HG02885 (cell line): ENCODE measurements around the gene INPP5A.
"Not testable (repeated sequence)": the region's sequence is repeated elsewhere in the genome, so short reads cannot be mapped to it uniquely, and the experiment has no call there.

Source experiments
- ATAC-seq: cut with Tn5 transposase; IDR thresholded peaks from one replicate; pipeline ENCODE4 v1.9.1; 2021; ENCODE audit warnings: mild to moderate bottlenecking; ENCODE audit not compliant: unreplicated experiment, poor library complexity

The INPP5A gene

DNA sequence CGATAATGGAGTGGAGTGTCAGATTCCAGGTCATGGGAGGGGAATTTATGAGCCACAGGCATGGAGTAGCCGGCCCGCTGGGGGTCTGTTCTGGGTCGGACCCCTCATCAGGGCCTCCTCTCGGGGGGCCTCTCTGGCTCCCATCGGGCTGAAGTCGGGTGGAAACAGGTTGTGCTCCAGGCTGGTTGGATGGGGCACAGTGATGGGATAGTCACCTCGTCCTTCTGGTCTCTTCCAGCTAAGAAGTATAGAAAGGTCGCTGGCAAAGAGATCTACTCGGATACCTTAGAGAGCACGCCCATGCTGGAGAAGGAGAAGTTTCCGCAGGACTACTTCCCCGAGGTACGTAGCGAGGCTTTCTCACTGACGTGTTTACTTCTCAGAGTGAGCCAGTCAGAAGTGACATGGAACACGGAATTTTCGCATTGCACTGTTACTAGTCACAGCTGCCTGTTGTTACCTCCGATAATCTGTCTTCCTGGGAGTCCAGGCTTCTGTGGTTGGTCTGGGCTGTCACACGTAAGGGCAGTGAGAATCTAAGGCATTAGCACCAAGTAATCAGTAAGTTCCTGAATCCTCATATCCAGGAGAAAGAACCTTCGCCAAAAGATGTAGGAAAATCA, 160.1 kb downstream of the INPP5A start:
- ATAC-seq, result no peak

DNA sequence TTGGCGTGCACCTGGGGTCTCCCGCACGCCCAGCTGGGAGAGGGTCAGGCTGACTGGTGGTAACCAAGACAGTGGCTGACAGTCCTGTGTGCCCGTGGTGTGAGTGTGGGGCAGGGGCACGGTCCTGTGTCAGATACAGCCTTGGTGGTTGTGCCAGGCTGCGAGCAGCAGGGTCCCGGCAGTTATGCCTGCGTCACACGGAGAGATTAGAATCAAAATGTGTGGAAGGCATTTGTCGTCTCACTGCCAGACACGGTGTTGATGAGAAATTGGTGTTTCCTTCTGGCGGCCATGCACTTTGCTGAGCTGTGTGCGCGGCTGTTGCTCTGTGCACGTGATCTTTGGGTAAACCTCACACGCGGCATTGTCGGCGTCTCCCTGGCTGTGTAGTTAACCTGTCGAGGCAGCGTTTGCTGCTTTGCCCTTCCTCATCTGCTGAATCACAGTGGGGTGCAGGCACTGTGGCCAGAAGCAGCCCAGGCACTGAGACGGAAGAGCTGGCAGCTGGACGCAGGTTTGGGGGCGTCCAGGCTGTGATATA, 160.7 kb downstream of the INPP5A start:
- ATAC-seq, result no peak

GRCh38 chr10:132698761-132699391, 161.3 kb downstream of the INPP5A start:
- no peak for ATAC-seq

DNA sequence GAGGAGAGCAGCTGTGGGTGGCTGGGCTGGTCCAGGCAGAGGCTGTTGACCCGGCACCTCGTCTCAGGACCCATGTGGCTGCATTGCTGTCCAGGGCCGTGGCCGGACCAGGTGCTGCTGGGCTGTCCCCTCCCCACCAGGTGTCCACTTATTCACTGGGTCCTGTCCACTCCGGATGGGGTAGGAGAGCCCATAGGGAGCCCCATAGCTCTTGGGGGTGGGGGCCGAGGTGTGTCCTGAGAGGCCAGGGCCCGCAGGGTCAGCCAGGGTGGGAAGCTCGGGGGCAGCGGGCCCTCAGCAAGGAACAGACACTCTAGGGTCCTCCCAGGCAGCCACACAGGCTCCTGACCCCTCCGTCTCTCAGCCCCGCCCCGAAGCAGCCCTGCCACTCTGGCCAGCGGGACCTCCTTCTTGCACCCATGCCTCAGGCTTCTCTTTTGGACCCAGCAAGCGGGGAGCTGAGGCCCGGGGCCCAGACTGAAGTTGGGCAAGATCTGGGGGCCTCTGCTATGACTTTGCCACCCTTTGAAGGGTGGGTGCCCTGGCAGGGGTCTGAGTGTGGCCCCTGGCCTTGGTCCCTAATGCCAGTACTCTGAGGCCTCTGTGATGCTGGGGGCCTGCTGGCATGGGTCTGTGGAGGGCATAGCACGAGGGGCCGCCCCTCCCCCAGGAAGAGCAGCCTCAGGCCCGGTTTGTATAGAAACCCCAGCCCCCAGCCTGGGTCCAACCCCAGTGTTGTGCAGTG, 162.0 kb downstream of the INPP5A start:
- ATAC-seq, result no peak

DNA sequence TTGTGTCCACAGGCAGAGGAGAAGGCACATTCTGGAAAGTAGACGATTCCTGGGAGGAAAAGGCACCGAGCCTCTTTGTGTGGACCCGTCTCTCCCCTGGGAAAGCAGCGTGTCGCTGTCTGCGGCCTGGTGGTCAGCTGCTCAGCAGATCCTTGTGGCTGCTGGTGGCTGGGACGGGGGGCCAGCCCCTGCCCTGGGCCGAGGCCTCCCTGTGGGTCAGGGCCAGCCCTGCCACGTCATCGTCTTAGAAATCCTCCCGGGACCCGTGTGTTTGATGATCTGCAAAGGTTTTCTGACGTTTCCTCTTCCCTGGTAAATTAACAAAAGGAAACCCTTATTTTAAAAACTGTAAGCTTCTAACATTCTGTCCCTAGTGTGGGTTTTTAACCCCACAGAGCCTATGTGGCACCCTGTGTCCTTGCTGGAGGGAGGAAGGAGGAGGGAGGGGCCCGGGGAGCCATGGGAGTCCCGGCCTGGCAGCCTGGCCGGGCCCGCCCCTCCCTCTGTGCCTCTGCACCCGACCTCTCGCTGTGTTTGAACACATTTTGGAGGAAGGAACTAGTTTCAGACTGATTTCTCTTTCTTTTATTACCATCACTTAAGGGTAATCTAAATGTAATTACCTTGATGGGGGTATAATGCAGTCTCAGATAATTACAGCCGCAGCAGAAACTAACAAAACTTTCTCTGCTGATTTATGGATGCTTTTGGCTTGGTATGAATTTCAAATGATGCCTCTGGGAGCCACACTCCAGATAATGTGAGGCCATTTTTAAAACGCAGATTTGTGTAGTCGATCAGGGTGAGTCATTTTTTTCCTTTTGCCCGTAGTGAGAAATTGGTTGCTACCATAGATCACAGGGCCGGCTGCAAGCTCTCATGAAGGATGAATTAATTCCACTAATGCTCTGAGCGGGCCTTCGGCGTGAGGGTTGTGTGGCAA, 162.8 kb downstream of the INPP5A start:
- no peak for ATAC-seq

DNA sequence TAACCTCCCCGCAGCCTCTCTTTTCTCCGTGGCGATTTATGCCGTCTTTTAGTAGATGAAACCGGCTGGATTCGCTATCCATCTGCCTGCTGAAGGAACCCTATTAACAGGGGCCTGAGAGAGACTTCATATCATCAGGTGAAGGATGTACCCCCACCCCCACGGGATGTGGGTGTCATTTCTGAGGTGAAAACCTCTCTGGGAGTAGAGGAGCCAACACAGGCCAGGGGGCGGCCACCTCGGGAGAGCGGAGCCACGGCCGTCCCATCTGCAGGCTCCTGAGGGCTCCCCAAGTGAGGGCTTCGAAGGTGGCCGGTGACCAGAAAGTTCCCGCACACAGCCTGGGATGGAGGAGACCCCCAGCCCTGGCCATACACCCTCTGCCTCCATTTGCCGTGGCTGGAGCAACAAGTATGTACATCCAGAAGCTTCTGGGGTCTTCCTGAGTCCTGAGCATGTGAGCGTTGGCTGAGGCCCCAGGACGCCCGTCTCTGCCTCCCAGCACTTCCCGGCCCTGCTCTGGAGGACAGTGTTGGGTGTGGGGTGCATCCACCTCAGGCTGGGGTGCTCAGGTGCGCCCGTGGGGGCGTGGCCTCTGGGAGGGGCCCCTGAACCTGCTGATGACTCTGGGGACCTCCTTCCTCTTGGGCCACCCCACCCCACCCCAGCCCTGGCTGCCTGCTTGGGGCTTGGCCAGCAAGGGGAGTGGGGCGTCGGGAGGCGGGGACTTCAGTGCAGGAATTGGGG, 163.7 kb downstream of the INPP5A start:
- no peak for ATAC-seq

DNA sequence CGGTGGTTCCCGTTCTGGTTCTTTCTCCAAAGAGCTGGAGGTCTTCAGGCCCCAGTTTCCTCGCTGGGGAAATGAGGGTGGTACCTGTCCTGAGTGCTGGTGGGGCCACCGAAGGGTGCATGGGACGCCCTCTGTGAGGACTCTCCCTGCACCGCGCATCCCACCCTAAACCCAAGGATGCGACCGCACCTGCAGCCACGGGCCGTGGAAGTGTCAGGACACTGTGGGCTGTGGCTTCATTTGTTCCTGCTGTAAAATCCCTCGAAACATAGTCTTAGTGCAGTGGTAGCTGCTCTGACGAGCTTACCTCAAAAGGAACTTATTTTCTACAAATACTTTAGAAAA, 164.2 kb downstream of the INPP5A start:
- ATAC-seq, result no peak

DNA sequence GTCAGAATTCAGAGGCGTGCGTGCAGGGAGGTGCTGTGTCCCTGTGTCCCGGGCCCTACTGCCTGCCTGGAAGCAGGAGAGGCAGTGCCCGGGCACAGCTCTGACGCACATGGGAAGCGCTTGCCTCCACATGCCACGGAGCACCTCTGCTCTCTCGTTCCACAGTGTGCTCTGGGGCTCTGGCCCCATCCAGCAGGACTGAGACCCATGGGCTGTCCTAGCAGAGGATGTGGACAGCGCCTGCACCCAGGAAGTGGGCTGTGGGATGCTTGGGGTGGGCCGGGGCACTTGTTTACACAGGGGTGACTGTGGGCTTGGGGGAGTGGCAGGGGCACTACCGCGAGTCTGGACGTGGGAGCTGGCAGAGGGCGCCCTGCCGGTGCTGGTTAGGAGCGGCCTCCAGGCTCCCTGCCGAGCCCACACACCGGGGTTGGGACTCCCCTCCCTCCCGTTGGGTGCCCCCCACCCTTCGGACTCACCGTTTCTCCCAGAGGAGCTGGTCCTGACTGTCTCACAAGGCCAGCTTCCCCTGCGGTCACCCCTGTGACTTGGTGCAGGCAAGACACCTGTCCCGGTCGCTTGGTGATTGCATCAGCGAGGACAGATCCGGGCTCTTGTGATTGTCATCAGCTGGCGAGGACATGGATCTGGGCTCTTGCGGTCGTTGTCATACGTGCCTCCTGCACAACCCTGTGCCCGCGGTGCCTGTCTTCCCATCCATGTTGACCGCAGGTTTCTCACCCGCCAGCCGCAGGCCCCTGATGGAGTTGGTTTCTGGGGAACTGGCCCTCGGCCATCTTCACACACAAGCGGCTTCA, 165.2 kb downstream of the INPP5A start:
- no peak for ATAC-seq

GRCh38 chr10:132703419-132704007, 165.9 kb downstream of the INPP5A start:
- ATAC-seq, result no peak

- no peak for ATAC-seq
These were observed 166.6 kb downstream of the INPP5A start for GRCh38 chr10:132704008-132704814.

GRCh38 chr10:132704815-132705064, 167.2 kb downstream of the INPP5A start:
- not testable (repeated sequence) for ATAC-seq

- ATAC-seq, result no peak
These were observed 167.6 kb downstream of the INPP5A start for GRCh38 chr10:132705173-132705572.

DNA sequence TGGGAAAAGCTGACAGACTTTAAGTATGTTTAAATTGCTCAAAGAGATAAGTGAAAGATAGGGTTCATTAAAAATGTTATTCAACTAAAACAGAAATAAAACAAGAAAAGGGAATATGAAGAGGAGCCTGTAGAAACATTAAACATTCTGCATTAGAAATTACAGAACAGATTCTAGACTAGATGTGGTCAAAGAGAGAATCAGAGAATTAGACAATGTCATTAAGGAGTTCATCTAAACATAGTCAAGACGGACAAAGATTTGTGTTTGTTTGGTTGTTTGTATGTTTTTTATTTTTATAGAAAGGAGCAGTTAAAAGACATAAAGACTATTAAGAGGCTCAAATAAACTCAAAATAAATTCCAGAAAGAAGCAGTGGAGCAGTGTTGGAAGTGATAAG, 168.4 kb downstream of the INPP5A start:
- ATAC-seq, result no peak

DNA sequence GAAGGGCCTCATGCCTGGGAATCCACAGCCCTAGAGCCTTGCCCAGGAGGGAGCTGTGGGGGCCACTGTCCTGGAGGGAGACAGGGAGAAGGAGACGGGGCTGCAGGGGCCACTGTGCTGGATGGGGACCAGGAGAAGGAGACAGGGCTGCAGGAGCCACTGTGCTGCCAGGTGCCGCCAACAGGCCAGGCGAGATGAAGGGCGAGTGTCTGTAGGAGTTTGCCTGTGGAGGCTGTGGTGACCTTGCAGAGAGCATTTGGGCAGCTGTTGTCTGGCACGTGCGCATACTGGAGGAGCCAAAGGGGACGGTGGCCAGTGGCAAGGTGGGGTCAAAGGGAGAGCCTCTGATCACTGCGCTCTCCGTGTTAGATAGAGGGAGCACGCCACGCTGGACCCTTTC, 169.1 kb downstream of the INPP5A start:
- ATAC-seq, result no peak

GRCh38 chr10:132707121-132707775, 169.7 kb downstream of the INPP5A start:
- no peak for ATAC-seq

DNA sequence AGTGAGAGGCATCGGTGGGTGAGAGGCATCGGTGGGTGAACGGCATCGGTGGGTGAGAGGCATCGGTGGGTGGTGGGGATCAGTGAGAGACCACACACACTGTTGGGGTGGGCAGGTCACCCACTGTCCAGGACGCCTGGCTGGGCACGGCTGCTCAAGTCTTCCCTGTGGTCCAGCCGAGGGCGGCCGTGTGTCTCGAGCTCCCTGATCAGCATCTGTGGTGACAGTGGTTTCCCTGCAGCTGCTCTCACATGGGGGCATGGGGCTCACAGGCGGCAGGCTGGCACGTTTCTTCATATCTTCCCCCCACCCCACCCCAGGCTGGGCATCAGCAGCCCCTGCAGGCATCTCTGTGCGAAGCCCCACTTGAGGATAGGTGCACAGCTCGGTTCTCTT, 170.2 kb downstream of the INPP5A start:
- no peak for ATAC-seq

DNA sequence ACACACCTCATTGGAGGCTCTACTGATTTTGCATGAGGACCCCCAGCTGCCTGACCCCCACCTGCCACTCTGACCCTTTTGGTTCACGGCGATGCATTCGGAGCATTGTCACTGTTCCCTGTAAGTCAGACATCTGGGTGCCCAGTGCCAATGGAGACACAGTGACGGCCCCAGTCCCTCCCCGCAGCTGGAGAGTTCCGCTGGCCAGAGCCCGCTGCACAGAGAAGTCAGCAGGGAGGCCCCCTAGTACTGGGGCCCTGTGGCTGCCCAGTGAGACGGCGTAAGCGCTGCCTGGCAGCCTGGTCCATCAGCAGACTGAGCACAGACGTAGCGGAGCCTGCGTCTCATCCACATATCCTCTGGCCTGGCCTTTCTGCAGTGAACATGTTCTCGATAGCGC, 170.9 kb downstream of the INPP5A start:
- no peak for ATAC-seq

GRCh38 chr10:132708936-132709335, 171.3 kb downstream of the INPP5A start:
- no peak for ATAC-seq
